ENCODE data around the gene RPS6KA2. TPM values are rescaled to one million over a fixed set of nuclear protein-coding genes. Genes with fewer than 3 reads are reported as not detected.

RPS6KA2 gene
- total RNA-seq, 1 experiment from 2014 or later = 12.3 TPM

DNA sequence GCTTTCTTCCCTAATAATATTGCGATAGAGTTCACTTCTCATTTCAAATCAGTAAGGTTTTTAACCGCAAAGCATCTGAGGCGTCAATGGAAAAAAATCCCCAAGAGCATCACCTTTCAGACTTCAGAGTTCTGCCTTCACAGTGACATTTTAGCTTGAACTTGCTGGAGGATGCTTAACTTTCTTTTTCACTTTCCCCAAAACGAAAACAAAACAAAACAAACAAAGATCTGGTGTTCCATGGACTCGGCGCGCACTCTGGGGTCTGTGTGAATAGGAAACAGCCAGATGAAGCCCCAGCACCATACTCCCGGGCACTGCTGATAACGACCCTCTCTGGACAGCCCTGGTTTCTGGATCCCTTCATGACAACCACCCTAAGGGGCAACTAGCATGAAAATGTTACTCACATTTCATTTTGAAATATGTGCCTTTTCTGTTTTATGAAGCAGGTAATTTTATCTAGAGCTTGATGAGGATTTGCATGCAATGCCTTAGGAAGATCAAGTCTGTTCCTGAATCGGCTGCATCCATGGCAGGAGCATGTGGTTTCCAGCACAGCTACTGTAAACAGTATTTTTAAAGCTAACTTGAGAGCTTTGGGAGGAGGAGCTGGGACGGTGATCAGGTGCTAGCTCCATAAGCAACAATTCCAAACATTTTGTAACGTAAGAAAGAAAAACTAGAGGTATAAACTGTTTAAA lies 85.0 kb downstream of the RPS6KA2 start:
- Histone ChIP-seq H4K91ac (ENCODE audit: insufficient read length, low read depth, low read length) (no peak overlapping the region), H3K9me3 (ENCODE audit: control insufficient read depth, low read depth, low read length) (no peaks in the 10 kb centered on the region), H3K56ac (ENCODE audit: insufficient read length, low read depth, low read length) (no peak overlapping the region), H2BK120ac (ENCODE audit: low read depth, low read length, poor library complexity, severe bottlenecking) (no peak overlapping the region), H3K79me2 (ENCODE audit: insufficient read depth, low read length) (no peaks in the 10 kb centered on the region; the same call in 1 of the 2 replicates), H2BK15ac (ENCODE audit: low read depth, low read length) (no peak overlapping the region), H3K4me1 (ENCODE audit: insufficient read depth, low read length) (peaks cover 10% of the 10 kb centered on the region), H3K23ac (ENCODE audit: insufficient read length, low read depth, low read length) (no peak overlapping the region), H4K8ac (replicated peaks; ENCODE audit: insufficient read length, low read depth, low read length) (no peak overlapping the region), H3K4ac (ENCODE audit: low read depth, low read length) (no peak overlapping the region), H3K27ac (ENCODE audit: insufficient read length, low read depth, low read length) (no peak overlapping the region), H2BK12ac (ENCODE audit: insufficient read length, low read depth, low read length) (no peak overlapping the region), H3K4me2 (ENCODE audit: insufficient read depth, insufficient read length, low read length) (no peak overlapping the region), H3K9ac (ENCODE audit: extremely low read depth, insufficient read length, low read length) (no peak overlapping the region), H3T11ph (ENCODE audit: low read length) (no peak overlapping the region), H4K20me1 (ENCODE audit: control insufficient read depth, insufficient read depth, insufficient read length) (no peaks in the 10 kb centered on the region), H2BK5ac (ENCODE audit: insufficient read length, low read length) (no peak overlapping the region), H4K5ac (ENCODE audit: insufficient read length, low read depth, low read length) (no peak overlapping the region), H3K18ac (ENCODE audit: insufficient read length, low read depth, low read length) (no peak overlapping the region), H3K14ac (ENCODE audit: insufficient read depth, low read length) (no peak overlapping the region), H2AK5ac (ENCODE audit: insufficient read length, low read length) (peak overlapping the region; percentile 75), H2AFZ (ENCODE audit: low read length) (no peak overlapping the region), H2BK20ac (ENCODE audit: low read depth, low read length, poor library complexity, severe bottlenecking) (no peak overlapping the region), H3K27me3 (ENCODE audit: insufficient read depth, low read length) (no peaks in the 10 kb centered on the region), H3K23me2 (ENCODE audit: insufficient read length, low read depth, low read length, poor library complexity, severe bottlenecking) (no peaks in the 10 kb centered on the region), H3K79me1 (ENCODE audit: insufficient read depth, low read depth, low read length, poor library complexity, severe bottlenecking) (no peaks in the 10 kb centered on the region)
- Mint-ChIP-seq H3K36me3 (ENCODE audit: insufficient read depth in 1 of 3, low read depth in 3 of 3) (peaks cover 0 to 2% (median 0%) of the 10 kb centered on the region in 3 experiments; a peak in 3 of 7 replicates), H3K9me3 (no peaks in the 10 kb centered on the region), H3K27me3 (ENCODE audit: low read depth) (no peaks in the 10 kb centered on the region; the same call in 1 of the 2 replicates), H3K27ac (peak overlapping the region in 2 of 3 experiments; percentile 7 to 50; a peak in 3 of 7 replicates), H3K4me3 (no peak overlapping the region), H3K4me1 (peaks cover 38 to 43% of the 10 kb centered on the region in 2 experiments)
- TF ChIP-seq, protein P1, sequence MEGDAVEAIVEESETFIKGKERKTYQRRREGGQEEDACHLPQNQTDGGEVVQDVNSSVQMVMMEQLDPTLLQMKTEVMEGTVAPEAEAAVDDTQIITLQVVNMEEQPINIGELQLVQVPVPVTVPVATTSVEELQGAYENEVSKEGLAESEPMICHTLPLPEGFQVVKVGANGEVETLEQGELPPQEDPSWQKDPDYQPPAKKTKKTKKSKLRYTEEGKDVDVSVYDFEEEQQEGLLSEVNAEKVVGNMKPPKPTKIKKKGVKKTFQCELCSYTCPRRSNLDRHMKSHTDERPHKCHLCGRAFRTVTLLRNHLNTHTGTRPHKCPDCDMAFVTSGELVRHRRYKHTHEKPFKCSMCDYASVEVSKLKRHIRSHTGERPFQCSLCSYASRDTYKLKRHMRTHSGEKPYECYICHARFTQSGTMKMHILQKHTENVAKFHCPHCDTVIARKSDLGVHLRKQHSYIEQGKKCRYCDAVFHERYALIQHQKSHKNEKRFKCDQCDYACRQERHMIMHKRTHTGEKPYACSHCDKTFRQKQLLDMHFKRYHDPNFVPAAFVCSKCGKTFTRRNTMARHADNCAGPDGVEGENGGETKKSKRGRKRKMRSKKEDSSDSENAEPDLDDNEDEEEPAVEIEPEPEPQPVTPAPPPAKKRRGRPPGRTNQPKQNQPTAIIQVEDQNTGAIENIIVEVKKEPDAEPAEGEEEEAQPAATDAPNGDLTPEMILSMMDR (conservative IDR thresholded peaks at IDR 0.05) = no peak
- no CpG with 5 or more reads among the region's 12 CpGs for WGBS (ENCODE audit: extremely low coverage, insufficient read length, low lambda C conversion rate)
- DNase-seq = no peak
